DMS 273 treated with DMSO at 0.1 percent for 48 hours (cell line): ENCODE measurements around the gene BUD31.
"Not testable (repeated sequence)": the region's sequence is repeated elsewhere in the genome, so short reads cannot be mapped to it uniquely, and the experiment has no call there.

ENCODE experiments used
- DNase-seq: peaks from one replicate; lab custom pipeline; 2025; lab: John Stamatoyannopoulos, UW

BUD31 gene

DNA sequence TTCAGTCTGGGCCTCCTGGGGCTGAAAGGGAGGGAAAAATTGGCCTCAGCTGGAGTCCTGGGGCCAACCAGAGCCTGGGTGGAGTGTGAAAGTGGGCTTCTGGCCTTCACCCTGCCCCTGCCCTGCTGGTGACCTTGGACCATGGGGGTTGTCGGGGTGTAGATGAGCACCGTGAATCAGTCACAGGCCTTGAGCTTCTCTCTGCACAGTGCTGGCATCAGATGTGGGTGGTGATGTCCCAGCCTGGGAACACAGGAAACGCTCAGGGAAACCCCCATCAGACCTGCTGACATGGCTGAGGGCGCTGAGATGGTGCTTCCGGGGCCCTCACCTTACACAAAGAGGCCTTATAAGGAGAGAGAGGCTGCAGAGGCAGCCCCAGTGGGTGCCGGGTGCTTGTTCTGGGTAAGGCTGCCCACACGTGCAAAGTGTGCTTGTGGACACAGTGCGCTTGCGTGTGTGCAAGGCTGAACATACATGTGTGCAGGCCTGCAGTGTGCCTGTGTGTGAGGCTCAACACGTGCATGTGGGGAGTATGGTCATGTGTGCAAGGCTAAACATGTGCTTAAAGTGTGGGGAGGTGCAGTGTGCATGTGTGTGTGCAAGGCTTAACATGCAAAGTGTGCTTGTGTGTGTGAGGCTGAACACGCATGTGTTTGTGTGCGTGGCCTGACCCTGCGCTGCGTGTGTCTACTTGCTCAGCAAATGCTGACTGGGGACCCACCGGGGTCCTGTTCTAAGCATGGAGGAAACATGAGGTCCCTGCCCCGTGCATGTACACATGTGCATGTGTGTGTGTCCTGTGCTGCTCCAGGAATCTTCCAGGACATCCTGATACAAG lies 27.7 kb upstream of the BUD31 start:
- no peak for DNase-seq

GRCh38 chr7:99381664-99382075 lies 27.1 kb upstream of the BUD31 start:
- no peak for DNase-seq

GRCh38 chr7:99383203-99383602 lies 25.6 kb upstream of the BUD31 start:
- no peak for DNase-seq

- no peak for DNase-seq
Observed at GRCh38 chr7:99383791-99384370, 24.9 kb upstream of the BUD31 start.

GRCh38 chr7:99384523-99384922 lies 24.2 kb upstream of the BUD31 start:
- no peak for DNase-seq

DNA sequence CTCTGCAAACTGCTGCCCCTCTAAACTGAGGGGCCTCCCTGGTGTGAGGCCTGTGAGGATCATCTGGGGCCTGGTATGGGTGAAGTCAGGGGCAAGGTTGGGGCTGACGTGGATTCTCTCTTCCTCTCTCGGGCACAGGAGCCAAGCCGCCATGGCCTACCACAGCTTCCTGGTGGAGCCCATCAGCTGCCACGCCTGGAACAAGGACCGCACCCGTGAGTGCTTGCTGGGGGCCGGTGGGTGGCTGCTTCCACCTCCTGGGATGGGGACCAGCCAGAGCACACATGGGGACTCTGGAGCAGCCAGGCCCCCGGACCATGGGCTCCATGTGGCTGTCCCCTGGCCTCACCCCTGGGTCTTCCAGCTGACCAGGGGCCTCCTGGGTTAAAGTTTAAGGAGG lies 23.2 kb upstream of the BUD31 start:
- DNase-seq, result no peak

DNA sequence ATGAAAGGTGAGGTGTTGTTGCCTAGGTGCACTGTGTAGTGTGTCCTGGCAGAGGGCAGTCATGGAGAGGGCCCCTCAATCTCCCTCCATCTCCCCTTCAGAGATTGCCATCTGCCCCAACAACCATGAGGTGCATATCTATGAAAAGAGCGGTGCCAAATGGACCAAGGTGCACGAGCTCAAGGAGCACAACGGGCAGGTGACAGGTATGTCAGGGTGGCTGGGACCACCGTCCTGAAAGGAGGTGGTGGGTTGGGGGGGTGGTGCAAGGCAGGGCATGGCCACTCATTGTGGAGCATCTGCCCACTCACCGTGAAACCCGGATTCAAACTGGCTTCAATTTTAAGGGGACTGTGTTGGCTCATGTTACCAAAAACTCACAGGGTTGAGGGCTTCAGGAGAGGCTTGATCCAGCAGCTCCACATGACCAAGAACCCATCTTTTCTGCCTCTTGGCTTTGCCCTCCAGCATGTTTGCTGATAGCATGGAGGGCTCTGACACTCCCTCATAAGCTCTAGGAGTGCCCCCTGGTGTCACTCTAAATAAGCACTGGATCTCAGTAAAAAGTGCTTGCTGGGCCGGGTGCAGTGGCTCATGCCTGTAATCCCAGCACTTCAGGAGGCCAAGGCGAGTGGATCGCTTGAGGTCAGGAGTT lies 22.1 kb upstream of the BUD31 start:
- no peak for DNase-seq

GRCh38 chr7:99387239-99387635 lies 21.5 kb upstream of the BUD31 start:
- DNase-seq, result not testable (repeated sequence)

- no peak for DNase-seq
Observed at GRCh38 chr7:99387912-99388311, 20.9 kb upstream of the BUD31 start.

DNA sequence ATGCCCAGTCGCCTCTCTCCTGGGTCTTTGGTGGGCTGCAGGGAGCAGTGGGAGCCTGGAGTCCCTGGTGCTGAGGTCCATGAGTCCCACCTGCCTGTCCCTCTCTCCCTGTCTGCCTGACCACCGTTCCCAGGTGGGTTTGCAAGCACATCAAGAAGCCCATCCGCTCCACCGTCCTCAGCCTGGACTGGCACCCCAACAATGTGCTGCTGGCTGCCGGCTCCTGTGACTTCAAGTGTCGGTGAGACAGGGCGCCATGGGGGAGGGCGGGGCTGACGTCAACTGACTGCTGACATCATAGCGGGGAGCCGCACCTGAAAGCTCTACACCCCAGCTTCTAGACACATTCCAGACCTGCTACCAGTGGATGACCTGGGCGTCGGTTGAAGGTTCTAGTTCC lies 19.0 kb upstream of the BUD31 start:
- no peak for DNase-seq

DNA sequence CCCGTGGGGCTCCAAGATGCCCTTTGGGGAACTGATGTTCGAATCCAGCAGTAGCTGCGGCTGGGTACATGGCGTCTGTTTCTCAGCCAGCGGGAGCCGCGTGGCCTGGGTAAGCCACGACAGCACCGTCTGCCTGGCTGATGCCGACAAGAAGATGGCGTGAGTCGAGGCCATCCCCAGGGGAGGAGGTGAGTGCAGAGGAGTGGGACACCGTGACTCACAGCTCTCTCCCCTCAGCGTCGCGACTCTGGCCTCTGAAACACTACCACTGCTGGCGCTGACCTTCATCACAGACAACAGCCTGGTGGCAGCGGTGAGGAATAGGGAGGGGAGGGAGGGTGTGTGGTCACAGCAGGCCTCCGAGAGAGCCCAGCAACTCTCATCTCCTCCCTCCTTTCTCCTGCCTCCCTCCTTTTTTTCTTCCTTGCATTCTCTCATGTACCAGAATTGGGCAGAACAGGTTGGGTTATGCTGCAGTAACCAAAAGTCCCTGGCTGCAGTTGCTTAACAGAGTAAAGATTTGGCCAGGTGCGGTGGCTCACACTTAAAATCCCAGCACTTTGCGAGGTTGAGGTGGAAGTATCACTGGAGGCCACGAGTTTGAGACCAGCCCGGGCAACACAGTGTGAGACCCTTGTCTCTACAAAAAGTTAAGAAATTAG lies 17.7 kb upstream of the BUD31 start:
- DNase-seq, result no peak

GRCh38 chr7:99392046-99392445 lies 16.7 kb upstream of the BUD31 start:
- no peak for DNase-seq

GRCh38 chr7:99392659-99393354 lies 16.0 kb upstream of the BUD31 start:
- DNase-seq, result peak; percentile 47

- no peak for DNase-seq
Observed at GRCh38 chr7:99393355-99394187, 15.2 kb upstream of the BUD31 start.

GRCh38 chr7:99394188-99394502 lies 14.6 kb upstream of the BUD31 start:
- DNase-seq, result no peak

DNA sequence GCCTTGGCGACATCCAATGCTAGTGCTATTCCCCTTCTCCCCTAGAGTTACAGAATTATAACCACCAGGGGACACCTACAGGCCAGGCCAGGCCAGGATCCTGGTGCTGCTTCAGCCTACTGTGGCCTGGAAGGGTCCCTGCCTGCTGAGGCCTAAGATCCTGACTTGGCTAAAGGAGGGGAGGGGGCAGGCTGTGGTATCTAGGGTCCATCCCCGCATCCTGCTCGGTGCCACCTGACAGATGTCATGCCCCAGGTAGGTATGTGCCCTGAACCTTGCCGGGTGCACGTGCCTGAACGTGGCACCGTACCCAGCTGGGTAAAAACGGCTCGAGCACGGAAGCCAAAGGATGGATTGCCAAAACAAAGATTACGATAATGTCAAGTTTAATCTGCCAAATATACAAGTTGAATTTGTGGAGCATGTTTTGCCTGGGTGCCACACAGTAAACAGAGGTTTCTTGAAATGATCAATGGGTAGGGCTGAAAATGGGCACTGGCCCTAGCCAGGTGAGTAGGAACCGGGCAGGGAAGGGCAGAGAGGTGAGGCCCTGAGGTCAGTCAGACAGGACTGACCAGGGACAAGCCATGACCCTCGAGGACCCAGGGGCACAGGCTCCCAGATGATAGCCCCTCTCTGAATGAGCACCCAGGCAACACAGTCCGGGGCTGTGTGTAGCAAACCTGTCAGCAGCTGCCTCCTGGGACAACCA lies 13.0 kb upstream of the BUD31 start:
- no peak for DNase-seq

GRCh38 chr7:99396418-99397296 lies 12.1 kb upstream of the BUD31 start:
- no peak for DNase-seq

- DNase-seq, result no peak
Observed at GRCh38 chr7:99397297-99397983, 11.3 kb upstream of the BUD31 start.

- DNase-seq, result no peak
Observed at GRCh38 chr7:99398891-99399445, 9.8 kb upstream of the BUD31 start.
